BLaER1 (cell line): Measurements from ENCODE around the gene ACOX3.

Source experiments
- H3K27ac ChIP-seq: shearing (Covaris generic); formaldehyde crosslinking; 2 replicates; pipeline ENCODE4 v1.8.1; 2022
- H3K27me3 ChIP-seq: shearing (Covaris generic); formaldehyde crosslinking; 2 replicates; pipeline ENCODE4 v1.8.1; 2022
- H3K36me3 ChIP-seq: shearing (Covaris generic); formaldehyde crosslinking; 2 replicates; pipeline ENCODE4 v1.8.1; 2022
- H3K4me1 ChIP-seq: shearing (Covaris generic); formaldehyde crosslinking; 2 replicates; pipeline ENCODE4 v1.8.1; 2022
- H3K4me2 ChIP-seq: shearing (Covaris generic); formaldehyde crosslinking; 2 replicates; pipeline ENCODE4 v1.8.1; 2022
- H3K4me3 ChIP-seq: shearing (Covaris generic); formaldehyde crosslinking; 2 replicates; pipeline ENCODE4 v1.8.1; 2022
- H3K9ac ChIP-seq: shearing (Covaris generic); formaldehyde crosslinking; 2 replicates; pipeline ENCODE4 v1.8.1; 2022
- H3K9me3 ChIP-seq: shearing (Covaris generic); formaldehyde crosslinking; 2 replicates; pipeline ENCODE4 v1.8.1; 2022
- H4K20me1 ChIP-seq: shearing (Covaris generic); formaldehyde crosslinking; 2 replicates; pipeline ENCODE4 v1.8.1; 2022
- Cebpa-rat ChIP-seq: shearing (Covaris generic); IDR thresholded peaks from 2 replicates; pipeline ENCODE4 v1.8.1; 2022

The ACOX3 gene

GRCh38 chr4:8378776-8379175 is 61.7 kb downstream of the ACOX3 start:
- H3K9me3 ChIP-seq, result no peaks in the 10 kb centered on the region
- no peaks in the 10 kb centered on the region for H3K27me3 ChIP-seq
- H3K9ac ChIP-seq, result peak overlapping the region; percentile 48; the same call in 1 of the 2 replicates
- H3K4me2 ChIP-seq, result peak overlapping the region; percentile 99
- no peak for TF ChIP-seq Cebpa-rat
- H3K4me3 ChIP-seq, result no peak overlapping the region
- peaks cover 97% of the 10 kb centered on the region for H3K4me1 ChIP-seq
- peaks cover 68% of the 10 kb centered on the region for H3K36me3 ChIP-seq
- H4K20me1 ChIP-seq, result no peaks in the 10 kb centered on the region
- 0 out of 2 replicates have a peak overlapping the region, but pooled peaks have one; percentile 28 for H3K27ac ChIP-seq

- Histone ChIP-seq H4K20me1 (no peaks in the 10 kb centered on the region), H3K36me3 (peaks cover 73% of the 10 kb centered on the region), H3K9me3 (no peaks in the 10 kb centered on the region), H3K4me2 (peak overlapping the region; percentile 99), H3K27ac (peak overlapping the region; percentile 28; the same call in 1 of the 2 replicates), H3K9ac (0 out of 2 replicates have a peak overlapping the region, but pooled peaks have one; percentile 48), H3K4me3 (no peak overlapping the region), H3K27me3 (no peaks in the 10 kb centered on the region), H3K4me1 (peaks cover 97% of the 10 kb centered on the region)
- no peak for TF ChIP-seq Cebpa-rat
Measured at GRCh38 chr4:8378101-8378724, 62.3 kb downstream of the ACOX3 start.

GRCh38 chr4:8377103-8378075 is 63.1 kb downstream of the ACOX3 start:
- H3K27ac ChIP-seq, result peak overlapping the region; percentile 50
- no peaks in the 10 kb centered on the region for H3K27me3 ChIP-seq
- H3K36me3 ChIP-seq, result peaks cover 79% of the 10 kb centered on the region
- 0 out of 2 replicates have a peak, but pooled peaks cover 5% of the 10 kb centered on the region for H4K20me1 ChIP-seq
- H3K4me2 ChIP-seq, result peak overlapping the region; percentile 99
- H3K4me3 ChIP-seq, result no peak overlapping the region
- H3K9ac ChIP-seq, result no peak overlapping the region
- H3K9me3 ChIP-seq, result no peaks in the 10 kb centered on the region
- H3K4me1 ChIP-seq, result peaks cover 100% of the 10 kb centered on the region
- TF ChIP-seq Cebpa-rat, result no peak

- H4K20me1 ChIP-seq, result peaks cover 10% of the 10 kb centered on the region
- no peak overlapping the region for H3K4me3 ChIP-seq
- H3K4me2 ChIP-seq, result peak overlapping the region; percentile 99
- H3K27me3 ChIP-seq, result no peaks in the 10 kb centered on the region
- peaks cover 84% of the 10 kb centered on the region for H3K36me3 ChIP-seq
- no peak for TF ChIP-seq Cebpa-rat
- 0 out of 2 replicates have a peak overlapping the region, but pooled peaks have one; percentile 22 for H3K9ac ChIP-seq
- peaks cover 100% of the 10 kb centered on the region for H3K4me1 ChIP-seq
- peak overlapping the region; percentile 50 for H3K27ac ChIP-seq
- H3K9me3 ChIP-seq, result no peaks in the 10 kb centered on the region
Measured at GRCh38 chr4:8376361-8377102, 64.0 kb downstream of the ACOX3 start.

GRCh38 chr4:8374851-8375649 is 65.5 kb downstream of the ACOX3 start:
- peak overlapping the region; percentile 50 for H3K27ac ChIP-seq
- no peak overlapping the region for H3K4me3 ChIP-seq
- H3K9ac ChIP-seq, result peak overlapping the region; percentile 17; the same call in 1 of the 2 replicates
- H3K4me1 ChIP-seq, result peaks cover 100% of the 10 kb centered on the region
- peaks cover 12% of the 10 kb centered on the region for H4K20me1 ChIP-seq
- peak overlapping the region; percentile 99 for H3K4me2 ChIP-seq
- no peaks in the 10 kb centered on the region for H3K27me3 ChIP-seq
- H3K9me3 ChIP-seq, result no peaks in the 10 kb centered on the region
- no peak for TF ChIP-seq Cebpa-rat
- H3K36me3 ChIP-seq, result peaks cover 78% of the 10 kb centered on the region

GRCh38 chr4:8373973-8374545 is 66.5 kb downstream of the ACOX3 start:
- Histone ChIP-seq H3K27me3 (no peaks in the 10 kb centered on the region), H3K36me3 (peaks cover 77% of the 10 kb centered on the region), H3K9me3 (no peaks in the 10 kb centered on the region), H3K9ac (no peak overlapping the region), H3K4me2 (peak overlapping the region; percentile 99), H3K27ac (no peak overlapping the region), H3K4me1 (peaks cover 100% of the 10 kb centered on the region), H3K4me3 (no peak overlapping the region), H4K20me1 (peaks cover 12% of the 10 kb centered on the region)
- TF ChIP-seq Cebpa-rat, result no peak

- no peak overlapping the region for H3K27ac ChIP-seq
Measured at GRCh38 chr4:8373270-8373972, 67.1 kb downstream of the ACOX3 start.

GRCh38 chr4:8372506-8372905 is 68.0 kb downstream of the ACOX3 start:
- no peaks in the 10 kb centered on the region for H3K27me3 ChIP-seq
- 0 out of 2 replicates have a peak overlapping the region, but pooled peaks have one; percentile 38 for H3K9ac ChIP-seq
- peaks cover 74% of the 10 kb centered on the region for H3K36me3 ChIP-seq
- H3K4me3 ChIP-seq, result no peak overlapping the region
- H3K27ac ChIP-seq, result peak overlapping the region; percentile 26; the same call in 1 of the 2 replicates
- no peaks in the 10 kb centered on the region for H3K9me3 ChIP-seq
- peaks cover 12% of the 10 kb centered on the region for H4K20me1 ChIP-seq
- peaks cover 85% of the 10 kb centered on the region for H3K4me1 ChIP-seq
- H3K4me2 ChIP-seq, result peak overlapping the region; percentile 99
- no peak for TF ChIP-seq Cebpa-rat

More at GRCh38 chr4:8373270-8373972, 67.1 kb downstream of the ACOX3 start:
- no peak for TF ChIP-seq Cebpa-rat
- no peaks in the 10 kb centered on the region for H3K9me3 ChIP-seq
- H3K27me3 ChIP-seq, result no peaks in the 10 kb centered on the region
- no peak overlapping the region for H3K4me3 ChIP-seq
- peaks cover 75% of the 10 kb centered on the region for H3K36me3 ChIP-seq
- H4K20me1 ChIP-seq, result peaks cover 12% of the 10 kb centered on the region
- no peak overlapping the region for H3K9ac ChIP-seq
- peak overlapping the region; percentile 99 for H3K4me2 ChIP-seq
- H3K4me1 ChIP-seq, result peaks cover 94% of the 10 kb centered on the region
